Measurements from ENCODE around the gene KRTAP4-5. TPM values are rescaled to one million over a fixed set of nuclear protein-coding genes. Genes with fewer than 3 reads are reported as not detected.
"Not testable (repeated sequence)": the region's sequence is repeated elsewhere in the genome, so short reads cannot be mapped to it uniquely, and the experiment has no call there.

KRTAP4-5 gene
- total RNA-seq, result not detected in 2 replicates

DNA sequence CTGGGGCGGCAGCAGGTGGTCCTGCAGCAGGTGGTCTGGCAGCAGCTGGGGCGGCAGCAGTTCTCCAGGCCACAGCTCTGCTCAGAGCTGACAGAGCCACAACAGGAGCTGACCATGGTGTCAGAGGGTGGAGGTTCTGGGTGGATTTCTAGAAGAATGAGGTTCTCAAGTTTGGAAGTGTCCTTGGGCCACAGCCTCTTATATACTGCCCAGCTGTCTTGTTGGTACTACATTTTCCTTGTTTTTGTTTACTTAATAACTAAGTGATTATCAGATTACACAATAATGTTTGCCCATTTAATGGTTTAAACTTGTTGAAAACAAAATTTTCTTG, at the start of gene KRTAP4-5:
KRTAP4-5 (minus strand) TSS at position 174 of the 334 bp plus-strand sequence; CDS start at position 116, 58 bp downstream.
- no peak for DNase-seq (ENCODE audit: extremely low read depth, low read depth, low spot score)

DNA sequence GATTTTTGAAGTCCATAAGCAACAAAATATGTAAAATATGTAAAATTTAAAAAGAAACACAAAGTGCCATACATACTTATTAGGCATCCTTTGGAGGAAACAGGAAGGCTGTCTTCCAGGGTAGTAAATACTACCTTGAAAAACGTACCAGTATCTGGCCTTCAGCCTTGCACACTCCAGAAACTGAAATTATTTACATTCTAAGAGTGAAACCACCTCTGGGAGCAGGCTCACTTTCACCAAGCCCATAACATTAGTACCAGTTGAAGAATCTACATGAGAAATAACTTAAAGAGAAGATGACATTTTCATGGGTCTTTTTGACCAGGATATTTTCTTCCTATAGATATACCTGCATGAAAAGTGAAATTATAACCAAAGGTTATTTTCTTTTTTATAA, 46.4 kb upstream of the KRTAP4-5 start:
- DNase-seq (ENCODE audit: extremely low read depth, low read depth, low spot score), result no peak

DNA sequence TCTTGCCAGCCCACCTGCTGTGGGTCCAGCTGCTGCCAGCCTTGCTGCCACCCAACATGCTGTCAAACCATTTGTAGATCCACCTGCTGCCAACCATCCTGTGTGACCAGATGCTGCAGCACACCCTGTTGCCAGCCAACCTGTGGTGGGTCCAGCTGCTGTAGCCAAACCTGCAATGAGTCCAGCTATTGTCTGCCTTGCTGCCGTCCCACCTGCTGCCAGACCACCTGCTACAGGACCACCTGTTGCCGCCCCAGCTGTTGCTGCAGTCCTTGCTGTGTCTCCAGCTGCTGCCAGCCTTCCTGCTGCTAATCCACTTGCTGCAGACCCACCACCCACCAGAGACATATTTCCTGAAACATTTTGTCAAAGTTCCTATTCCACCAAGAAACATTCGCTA, 40.7 kb upstream of the KRTAP4-5 start:
- DNase-seq (ENCODE audit: extremely low read depth, low read depth, low spot score), result no peak

DNA sequence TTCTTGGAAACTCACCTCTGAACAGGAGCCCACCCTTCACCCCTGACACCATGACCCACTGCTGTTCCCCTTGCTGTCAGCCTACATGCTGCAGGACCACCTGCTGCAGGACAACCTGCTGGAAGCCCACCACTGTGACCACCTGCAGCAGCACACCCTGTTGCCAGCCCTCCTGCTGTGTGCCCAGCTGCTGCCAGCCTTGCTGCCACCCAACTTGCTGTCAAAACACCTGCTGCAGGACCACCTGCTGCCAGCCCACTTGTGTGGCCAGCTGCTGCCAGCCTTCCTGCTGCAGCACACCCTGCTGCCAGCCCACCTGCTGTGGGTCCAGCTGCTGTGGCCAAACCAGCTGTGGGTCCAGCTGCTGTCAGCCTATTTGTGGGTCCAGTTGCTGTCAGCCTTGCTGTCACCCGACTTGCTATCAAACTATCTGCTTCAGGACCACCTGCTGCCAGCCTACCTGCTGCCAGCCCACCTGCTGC, 40.3 kb upstream of the KRTAP4-5 start, which contains the start of gene KRTAP9-1:
KRTAP9-1 (plus strand) TSS at position 51 of the 482 bp plus-strand sequence; CDS start at position 51, 0 bp downstream.
- not testable (repeated sequence) for DNase-seq (ENCODE audit: extremely low read depth, low read depth, low spot score)

DNA sequence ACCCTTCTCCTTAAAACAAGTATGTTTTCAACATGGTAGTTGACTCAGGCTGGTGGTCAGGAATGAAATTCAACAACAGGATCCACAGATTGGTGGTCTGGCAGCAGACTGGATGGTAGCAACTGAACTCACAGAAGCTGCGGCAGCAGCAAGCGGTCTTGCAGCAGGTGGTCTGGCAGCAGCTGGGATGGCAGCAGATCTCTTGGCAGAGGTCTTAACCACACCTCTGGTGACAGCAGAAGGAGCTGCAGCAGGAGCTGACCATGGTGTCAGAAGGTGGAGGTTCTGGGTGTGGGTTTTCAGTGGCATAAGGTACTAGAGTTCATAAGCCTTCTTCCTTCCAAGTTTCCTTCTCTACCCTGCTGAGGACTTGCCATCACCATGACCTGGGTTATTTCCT, 37.2 kb upstream of the KRTAP4-5 start:
- no peak for DNase-seq (ENCODE audit: extremely low read depth, low read depth, low spot score)

DNA sequence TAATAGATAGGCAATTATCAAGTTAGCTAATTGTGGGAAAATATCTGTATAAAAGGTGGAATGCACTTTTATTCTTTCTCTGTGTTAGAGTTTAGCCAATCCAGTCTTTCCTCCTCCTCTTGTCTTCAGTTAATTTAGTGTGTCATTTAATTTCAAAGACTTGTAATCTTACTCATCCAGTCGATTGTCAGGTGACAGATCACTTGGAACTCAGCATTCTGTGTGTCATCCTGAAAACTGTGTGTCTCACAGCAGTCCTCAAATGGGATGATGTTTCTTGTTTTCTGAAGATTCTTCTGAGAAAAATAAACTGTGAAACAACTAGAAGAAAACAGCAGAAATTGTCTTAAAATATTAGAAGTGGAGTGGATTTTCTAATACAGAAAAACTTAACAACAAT, 35.4 kb upstream of the KRTAP4-5 start:
- no peak for DNase-seq (ENCODE audit: extremely low read depth, low read depth, low spot score)

DNA sequence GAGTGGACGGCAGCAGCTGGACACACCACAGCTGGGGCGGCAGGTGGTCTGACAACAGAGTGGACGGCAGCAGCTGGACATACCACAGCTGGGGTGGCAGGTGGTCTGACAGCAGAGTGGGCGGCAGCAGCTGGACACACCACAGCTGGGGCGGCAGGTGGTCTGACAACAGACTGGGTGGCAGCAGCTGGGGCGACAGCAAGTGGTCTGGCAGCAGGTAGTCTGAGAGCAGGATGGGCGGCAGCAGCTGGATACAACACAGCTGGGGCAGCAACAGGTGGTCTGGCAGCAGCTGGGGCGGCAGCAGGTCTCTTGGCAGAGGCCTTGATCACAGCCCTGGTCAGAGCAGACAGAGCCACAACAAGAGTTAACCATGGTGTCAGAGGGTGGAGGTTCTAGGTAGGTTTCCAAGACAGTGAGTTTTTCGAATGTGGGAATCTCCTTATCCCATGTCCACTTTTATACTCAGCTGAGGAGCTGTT, 34.9 kb upstream of the KRTAP4-5 start, which contains the start of gene KRTAP4-1:
KRTAP4-1 (minus strand) TSS at position 432 of the 482 bp plus-strand sequence; CDS start at position 375, 57 bp downstream.
- DNase-seq (ENCODE audit: extremely low read depth, low read depth, low spot score), result no peak

DNA sequence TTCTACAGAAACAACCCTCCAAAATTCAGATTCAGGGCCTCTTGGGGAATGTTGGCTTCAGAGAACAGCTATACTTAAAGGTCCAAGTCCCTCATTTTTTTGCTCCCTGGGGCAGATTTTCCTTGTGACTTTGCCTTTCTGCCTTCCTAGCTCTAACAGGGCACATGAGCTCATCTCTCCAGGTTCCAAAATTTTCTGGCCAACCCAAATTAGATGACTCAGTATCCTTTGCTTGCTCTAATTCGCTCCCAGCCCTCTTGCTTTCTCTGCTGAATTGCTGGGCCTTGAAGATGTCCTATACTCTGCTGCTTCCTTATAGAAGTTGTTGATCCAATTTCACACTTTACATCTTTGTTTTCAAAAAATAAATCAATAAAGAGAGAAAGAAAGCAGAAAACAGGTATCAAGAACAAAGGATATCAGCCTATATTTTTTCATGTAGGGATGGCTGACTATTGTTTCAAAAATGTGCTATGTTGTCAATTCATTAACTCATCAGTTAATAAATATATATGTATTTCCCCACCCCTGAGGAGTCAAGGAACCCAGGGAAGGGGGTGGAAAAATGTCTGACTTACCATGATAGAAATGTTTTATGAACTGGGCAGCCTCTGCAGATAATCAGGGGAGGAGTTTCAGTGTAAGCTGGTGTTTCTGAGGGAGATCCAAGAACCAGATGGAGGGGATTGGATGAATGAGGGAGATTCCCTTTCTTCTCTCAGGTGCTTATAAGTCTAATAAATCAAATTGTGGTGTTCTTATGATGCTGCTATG, 29.4 kb upstream of the KRTAP4-5 start:
- DNase-seq (ENCODE audit: extremely low read depth, low read depth, low spot score), result no peak

DNA sequence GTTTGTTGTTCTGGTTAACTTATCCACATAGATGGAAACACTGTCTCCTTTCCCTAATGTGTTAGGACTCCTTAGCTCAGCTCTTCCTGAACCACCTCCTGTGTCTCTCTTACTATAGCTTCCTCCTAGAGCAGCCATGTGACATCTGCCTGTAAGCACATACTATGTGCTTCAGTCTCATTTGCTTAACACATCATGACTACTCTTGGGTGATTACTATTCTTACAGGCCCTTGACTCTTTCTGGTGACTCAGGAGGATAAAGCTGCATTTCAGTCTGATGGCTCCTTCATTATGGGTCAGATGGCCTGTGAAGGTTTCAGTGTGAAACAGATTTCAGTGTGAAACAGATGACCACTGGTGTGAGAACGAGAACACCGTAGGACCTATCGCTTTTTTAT, 28.7 kb upstream of the KRTAP4-5 start:
- no peak for DNase-seq (ENCODE audit: extremely low read depth, low read depth, low spot score)

DNA sequence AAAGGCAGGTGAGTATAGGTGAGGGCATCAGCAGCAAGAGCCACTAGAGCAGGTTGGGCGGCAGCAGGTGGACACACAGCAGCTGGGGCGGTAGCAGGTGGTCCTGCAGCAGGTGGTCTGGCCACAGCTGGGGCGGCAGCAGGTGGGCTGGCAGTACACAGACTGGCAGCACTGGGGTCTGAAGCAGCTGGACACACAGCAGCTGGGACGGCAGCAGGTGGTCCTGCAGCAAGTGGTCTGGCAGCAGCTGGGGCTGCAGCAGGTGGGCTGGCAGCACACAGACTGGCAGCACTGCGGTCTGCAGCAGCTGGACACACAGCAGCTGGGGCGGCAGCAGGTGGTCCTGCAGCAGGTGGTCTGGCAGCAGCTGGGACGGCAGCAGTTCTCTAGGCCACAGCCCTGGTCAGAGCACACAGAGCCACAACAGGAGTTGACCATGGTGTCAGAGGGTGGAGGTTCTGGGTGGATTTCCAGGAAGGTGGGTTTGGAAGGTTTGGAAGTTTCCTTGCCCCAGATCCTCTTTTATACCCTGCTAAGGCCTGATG, 28.2 kb upstream of the KRTAP4-5 start, which contains the start of gene KRTAP4-2:
KRTAP4-2 (minus strand) TSS at position 495 of the 545 bp plus-strand sequence; CDS start at position 438, 57 bp downstream.
- no peak for DNase-seq (ENCODE audit: extremely low read depth, low read depth, low spot score)

DNA sequence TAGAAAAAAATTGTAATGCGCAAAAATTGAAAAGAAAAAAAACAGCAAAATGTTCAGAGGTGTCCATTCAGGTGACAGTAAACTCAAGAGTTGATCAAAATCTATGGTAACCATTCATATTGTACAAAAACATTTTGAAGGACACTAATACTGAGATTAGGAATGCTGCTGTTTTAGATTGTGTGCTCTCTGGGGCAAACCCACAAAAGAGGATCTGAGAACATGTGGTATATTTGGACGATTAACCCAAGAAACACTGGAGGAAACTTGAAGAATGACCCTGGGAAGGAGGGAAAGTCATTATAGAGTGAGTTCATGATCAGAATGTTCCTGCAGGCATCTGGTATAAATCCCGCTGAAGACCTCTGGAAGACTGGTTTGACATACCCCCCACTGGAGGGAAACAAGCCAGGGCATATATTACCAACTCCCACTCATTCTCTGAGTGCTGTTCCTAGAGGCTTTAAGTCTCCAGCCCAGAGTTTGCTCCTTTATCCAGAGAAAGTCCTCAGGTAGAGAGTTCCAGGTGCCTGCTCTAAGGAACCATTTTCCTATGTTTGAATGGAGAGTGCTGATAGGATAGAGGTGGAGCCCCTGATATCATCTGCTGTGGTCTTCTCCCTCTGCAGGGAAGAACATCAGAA, 27.2 kb upstream of the KRTAP4-5 start:
- DNase-seq (ENCODE audit: extremely low read depth, low read depth, low spot score), result no peak

DNA sequence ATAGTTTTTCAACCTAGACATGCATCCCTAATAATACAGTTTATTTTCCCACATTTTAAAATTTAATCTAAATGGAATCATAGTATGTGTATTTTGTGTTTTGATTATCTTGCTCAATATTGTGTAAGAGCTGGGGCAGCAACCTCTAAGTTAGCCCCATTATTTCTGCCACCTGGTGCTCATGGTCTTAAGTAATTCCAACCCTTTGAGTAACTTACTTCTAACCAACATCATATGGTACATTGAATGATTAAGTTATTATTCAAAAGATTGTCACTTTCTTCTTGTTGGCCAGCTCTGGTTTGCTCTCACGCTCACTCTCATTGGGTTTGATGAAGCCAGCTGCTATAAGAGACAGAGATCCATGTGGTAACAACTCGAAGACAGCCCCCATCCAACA, 22.3 kb upstream of the KRTAP4-5 start:
- DNase-seq (ENCODE audit: extremely low read depth, low read depth, low spot score), result no peak

DNA sequence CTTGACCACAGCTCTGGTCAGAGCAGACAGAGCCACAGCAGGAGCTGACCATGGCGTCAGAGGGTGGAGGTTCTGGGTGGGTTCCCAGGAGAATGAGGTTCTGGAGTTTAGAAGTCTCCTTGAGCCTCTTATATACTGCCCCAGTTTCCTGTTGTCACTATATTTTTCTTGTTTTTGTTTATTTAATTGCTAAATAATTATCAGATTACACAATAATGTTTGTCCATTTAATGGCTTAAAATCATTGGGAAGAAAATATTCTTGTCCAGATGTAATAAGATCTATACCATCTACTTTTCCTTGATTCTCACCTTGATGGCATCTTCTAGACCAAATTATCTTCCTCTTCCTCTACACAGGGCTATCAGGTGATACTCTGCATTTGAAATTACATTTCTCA, 18.5 kb upstream of the KRTAP4-5 start, which contains the start of gene KRTAP4-3:
KRTAP4-3 (minus strand) TSS at position 101 of the 400 bp plus-strand sequence; CDS start at position 52, 49 bp downstream.
- no peak for DNase-seq (ENCODE audit: extremely low read depth, low read depth, low spot score)

DNA sequence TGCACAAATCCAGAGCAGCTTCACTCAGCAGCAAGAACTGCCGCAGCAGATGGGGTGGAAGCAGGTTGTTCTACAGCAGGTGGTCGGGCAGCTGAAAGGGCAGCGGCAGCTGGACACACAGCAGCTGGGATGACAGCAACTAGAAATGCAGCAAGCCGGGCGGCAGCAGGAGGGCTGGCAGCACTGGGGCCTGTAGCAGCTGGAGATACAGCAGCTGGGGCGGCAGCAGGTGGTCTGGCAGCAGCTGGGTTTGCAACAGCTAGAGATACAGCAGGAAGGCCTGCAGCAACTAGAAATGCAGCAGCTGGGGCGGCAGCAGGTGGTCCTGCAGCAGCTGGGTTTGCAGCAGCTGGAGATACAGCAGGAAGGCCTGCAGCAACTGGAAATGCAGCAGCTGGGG, 17.9 kb upstream of the KRTAP4-5 start:
- no peak for DNase-seq (ENCODE audit: extremely low read depth, low read depth, low spot score)

DNA sequence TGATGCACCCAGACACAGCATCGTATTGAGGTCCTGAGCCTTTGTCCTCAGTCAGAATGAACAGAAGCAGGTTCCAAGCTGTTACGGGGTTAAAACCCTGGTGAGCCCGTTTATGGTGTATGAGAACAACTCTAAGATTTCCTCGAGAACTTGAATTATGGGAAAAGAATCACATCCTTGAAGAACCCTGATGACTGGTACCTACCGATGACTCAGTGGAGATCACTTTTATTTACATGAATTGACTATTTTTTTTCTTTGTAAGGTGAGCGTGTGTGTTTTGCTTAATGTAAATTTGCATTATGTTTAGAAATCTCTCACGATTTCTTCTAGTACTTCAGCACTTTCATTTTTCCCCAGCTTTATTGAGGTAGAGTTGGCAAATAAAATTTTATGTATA, 14.2 kb upstream of the KRTAP4-5 start:
- DNase-seq (ENCODE audit: extremely low read depth, low read depth, low spot score), result no peak

DNA sequence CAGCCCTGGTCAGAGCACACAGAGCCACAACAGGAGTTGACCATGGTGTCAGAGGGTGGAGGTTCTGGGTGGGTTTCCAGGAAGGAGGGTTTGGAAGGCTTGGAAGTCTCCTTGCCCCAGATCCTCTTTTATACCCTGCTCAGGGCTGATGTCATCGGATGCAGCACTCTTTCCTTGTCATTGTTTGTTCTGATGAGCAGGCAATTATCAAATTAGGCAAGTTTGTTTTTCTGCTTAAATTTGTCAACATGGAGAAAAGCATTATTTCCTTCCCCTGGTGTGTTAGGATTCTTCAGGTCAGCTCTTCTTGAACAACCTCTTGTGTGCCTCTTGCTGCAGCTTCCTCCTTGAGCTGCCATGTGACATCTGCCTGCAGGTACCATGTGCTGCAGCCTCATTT, 11.0 kb upstream of the KRTAP4-5 start, which contains the start of gene KRTAP4-4:
KRTAP4-4 (minus strand) TSS at position 101 of the 400 bp plus-strand sequence; CDS start at position 44, 57 bp downstream.
- no peak for DNase-seq (ENCODE audit: extremely low read depth, low read depth, low spot score)

DNA sequence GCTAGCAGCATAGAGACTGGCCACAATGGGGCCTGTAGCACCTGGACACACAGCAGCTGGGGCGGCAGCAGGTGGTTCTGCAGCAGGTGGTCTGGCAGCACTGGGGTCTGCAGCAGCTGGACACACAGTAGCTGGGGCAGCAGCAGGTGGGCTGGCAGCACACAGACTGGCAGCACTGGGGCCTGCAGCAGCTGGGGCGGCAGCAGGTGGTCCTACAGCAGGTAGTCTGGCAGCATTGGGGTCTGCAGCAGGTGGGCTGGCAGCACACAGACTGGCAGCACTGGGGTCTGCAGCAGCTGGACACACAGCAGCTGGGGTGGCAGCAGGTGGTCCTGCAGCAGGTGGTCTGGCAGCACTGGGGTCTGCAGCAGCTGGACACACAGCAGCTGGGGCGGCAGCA, 10.6 kb upstream of the KRTAP4-5 start:
- DNase-seq (ENCODE audit: extremely low read depth, low read depth, low spot score), result not testable (repeated sequence)

DNA sequence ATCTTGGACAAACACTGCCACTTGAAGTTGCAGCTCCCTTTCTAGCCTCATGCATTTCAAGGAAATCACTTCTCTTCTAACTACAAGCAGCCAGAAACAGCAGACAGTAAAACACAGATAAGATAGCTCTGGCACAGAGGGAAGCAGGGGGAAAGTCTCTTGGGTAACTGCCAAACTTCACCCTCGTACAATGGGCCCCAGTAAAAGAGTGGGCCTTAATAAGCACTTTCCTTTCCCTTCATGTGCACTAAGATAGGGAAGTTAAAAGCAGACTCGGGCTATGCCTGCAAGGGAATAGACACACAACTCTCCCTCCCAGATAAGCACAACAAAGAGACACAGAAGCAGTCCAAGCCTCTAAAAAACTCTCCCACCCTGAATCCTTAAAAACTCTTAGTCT, 4.2 kb upstream of the KRTAP4-5 start:
- DNase-seq (ENCODE audit: extremely low read depth, low read depth, low spot score), result no peak

DNA sequence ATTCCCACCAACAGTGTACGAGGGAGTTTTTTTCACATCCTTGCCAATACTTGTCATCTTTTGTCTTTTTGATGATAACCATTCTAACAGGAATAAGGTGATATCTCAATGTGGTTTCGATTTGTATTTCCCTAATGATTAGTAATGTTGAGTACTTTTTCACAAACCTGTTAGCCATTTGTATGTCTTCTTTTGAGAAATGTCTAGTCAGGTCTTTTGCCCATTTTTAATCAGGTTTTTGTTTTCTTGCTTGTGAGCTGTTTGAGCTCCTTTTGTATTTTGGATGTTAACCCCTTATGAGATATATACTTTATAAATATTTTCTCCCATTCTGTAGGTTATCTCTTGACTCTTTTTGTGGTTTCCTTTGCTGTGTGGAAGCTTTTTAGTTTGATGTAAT, 1.9 kb upstream of the KRTAP4-5 start:
- DNase-seq (ENCODE audit: extremely low read depth, low read depth, low spot score), result no peak

DNA sequence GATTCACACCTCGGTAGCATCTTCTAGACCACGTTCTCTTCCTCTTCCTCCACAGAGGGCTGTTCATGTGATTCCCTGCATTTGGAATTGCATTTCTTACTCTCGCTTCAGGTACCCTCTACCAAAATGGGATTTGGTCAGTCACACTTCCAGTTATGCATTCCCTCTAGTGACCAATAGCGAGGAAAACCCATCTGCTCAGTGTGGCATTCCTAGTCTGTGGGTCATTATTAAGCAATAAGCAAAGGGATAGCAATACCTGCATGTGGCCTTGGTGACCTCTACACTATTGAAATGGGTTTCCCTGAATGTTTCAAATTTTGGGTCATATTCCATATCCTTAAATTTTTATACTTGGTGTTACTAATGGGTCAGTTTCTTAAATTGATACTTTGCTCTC, 401 bp upstream of the KRTAP4-5 start:
- DNase-seq (ENCODE audit: extremely low read depth, low read depth, low spot score), result no peak

All from glomerular endothelial cell (primary cell).